CD4-positive, alpha-beta T cell treated with Interleukin-6 for 4 hours (primary cell): ENCODE measurements around the gene CMTM2.
"Not testable (repeated sequence)": the region's sequence is repeated elsewhere in the genome, so short reads cannot be mapped to it uniquely, and the experiment has no call there.

ENCODE experiments used
- DNase-seq: peaks from one replicate; pipeline ENCODE4 v3.0.0-alpha.2; 2020; ENCODE audit warnings: mixed read lengths

Gene CMTM2

DNA sequence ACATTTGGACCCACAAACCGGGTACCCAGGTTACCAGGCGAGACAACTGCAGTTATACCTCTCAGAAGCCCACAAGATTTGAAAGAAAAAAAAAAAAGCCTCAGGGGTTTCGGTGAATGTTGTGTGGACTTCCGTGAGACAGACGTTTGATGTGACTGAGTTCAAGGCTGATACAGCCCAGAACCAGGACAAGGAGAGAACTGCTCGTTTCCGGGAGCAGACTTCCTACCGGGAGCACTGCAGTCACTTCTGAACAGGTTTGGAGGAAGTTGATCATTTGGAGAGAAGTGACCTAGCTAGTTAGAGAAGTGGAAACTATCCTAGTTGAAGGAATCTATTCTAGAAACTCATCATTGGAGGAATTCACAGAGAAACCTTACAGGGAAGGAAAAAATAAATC lies 26.0 kb upstream of the CMTM2 start:
- DNase-seq = no peak

GRCh38 chr16:66554021-66554420 lies 25.2 kb upstream of the CMTM2 start:
- no peak for DNase-seq

DNA sequence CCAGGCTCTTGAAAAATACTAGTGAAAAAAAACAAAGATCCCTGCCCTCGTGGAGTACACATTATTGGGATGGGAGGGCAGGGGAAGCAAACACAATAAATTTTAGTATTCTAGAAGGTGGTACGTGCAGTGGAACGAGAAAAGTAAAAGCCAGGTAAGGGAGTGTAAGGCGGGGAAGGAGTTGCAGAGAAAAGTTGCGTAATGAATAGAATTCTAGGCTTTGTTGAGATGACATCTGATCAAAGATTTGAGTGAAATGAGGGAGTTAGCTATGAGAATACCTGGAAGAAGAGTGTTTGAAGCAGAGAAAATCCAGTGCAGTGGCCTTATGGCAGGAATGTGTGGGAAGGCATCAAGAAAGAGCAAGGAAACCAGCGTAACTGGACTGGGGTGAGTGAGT lies 24.8 kb upstream of the CMTM2 start:
- DNase-seq = no peak

GRCh38 chr16:66560107-66560506 lies 19.2 kb upstream of the CMTM2 start:
- no peak for DNase-seq

GRCh38 chr16:66561381-66562080 lies 17.7 kb upstream of the CMTM2 start:
- no peak for DNase-seq

DNA sequence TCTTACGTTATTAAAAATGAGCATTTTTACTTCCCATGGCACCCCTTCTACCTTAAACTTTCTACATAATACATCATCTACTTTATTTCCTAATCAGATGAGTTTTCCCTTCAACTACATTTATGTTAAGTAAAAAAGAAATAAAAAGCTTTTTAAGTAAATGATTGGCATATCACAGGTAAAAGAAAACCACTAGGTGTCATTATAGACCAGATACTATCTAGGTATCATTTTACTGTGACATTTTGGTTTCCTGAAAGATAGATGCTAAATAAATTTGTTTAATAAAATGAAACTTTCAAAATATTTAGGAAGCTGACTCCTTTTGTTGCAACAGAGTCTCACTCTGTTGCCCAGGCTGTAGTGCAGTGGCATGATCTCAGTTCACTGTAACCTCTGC lies 16.9 kb upstream of the CMTM2 start:
- DNase-seq = no peak

DNA sequence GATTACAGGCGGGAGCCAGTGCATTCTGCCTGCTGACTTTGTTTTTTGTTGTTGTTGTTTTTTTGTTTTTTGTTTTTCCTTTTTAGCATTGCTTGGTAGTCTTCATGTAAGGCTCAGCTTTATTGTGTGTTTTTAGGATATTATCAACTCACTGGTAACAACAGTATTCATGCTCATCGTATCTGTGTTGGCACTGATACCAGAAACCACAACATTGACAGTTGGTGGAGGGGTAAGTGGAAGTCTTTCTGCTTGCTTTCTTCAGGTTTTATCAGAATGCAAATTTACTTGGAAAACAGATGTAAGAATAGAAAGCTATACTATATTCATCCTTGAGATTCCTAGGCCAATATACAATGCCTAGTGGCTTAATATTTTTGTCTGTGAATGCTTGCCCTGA lies 16.3 kb upstream of the CMTM2 start:
- no peak for DNase-seq

GRCh38 chr16:66563574-66564334 lies 15.5 kb upstream of the CMTM2 start:
- DNase-seq = no peak

DNA sequence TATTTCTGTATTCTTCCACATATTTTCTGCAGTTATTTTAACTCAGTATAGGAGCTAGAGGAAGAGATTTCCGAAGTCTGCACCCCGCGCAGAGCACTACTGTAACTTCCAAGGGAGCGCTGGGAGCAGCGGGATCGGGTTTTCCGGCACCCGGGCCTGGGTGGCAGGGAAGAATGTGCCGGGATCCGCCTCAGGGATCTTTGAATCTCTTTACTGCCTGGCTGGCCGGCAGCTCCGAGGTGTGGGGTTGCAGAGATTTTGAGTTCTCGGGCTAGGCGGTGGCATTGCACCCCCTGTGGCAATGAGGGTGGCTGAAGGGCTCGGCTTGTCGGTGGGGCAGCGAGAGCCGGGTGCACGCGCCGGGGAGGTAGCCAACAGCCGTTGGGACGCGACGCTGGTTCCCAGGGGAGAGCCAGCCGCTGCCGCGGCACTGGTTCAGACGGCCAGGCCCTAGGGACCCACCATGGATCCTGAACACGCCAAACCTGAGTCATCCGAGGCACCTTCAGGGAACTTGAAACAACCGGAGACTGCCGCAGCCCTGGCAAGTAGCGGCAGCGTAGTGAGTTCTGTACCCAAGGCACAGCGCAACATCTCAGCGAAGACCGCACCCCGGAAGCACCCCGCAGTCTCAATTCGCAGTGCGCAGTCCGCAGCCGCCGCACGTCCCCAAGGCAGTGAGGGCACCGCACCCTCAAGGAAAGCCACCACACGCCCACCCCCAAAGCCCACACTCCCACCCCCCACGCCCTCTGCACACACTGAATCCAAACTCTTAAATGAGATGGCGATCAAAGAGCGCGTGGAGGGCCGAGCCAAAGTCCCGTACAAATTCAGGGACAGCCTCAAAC lies 13.0 kb upstream of the CMTM2 start, which contains the start of gene CMTM1:
Gene CMTM1, plus strand, starts transcription at position 389 of the 851 bp plus-strand sequence. Its CDS starts 75 bp downstream, at position 464.
- DNase-seq = no peak

- not testable (repeated sequence) for DNase-seq
These were observed 12.0 kb upstream of the CMTM2 start for GRCh38 chr16:66567270-66567669.

DNA sequence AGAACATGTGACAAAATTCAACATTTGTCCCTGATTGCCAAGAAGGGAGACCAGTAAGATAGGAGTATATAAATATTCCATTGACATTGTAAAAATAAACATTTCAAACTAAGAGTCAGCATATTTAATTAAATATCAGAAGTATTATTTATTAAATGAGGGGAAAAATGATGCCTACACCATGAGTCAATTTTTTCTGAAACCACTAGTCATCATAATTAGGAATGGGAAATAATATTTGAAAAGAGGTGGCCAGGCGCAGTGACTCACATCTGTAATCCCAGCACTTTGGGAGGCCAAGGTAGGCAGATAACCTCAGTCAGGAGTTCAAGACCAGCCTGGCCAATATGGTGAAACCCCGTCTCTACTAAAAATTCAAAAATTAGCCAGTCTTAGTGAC lies 10.9 kb upstream of the CMTM2 start:
- DNase-seq = no peak

GRCh38 chr16:66569131-66569530 lies 10.1 kb upstream of the CMTM2 start:
- no peak for DNase-seq

GRCh38 chr16:66569827-66570405 lies 9.3 kb upstream of the CMTM2 start:
- no peak for DNase-seq

DNA sequence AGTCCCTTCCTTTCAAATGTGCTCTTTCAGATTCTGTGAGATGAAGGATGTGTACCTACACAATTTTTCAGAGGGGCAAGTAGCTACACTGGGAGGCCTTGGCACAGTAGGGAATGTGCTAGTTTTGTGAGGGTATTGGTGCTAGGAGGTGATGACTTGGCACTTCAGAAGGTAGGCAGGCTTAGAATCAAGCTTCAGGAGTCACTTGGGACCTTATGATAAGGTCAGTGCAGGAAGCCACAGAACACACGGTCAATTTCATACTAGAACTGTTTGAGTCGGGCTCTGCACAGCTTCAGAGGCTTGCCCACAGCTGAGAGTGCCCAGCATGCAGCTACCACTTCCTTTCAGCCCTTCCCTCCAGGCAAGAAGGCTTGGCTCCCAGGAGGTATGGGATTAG lies 6.9 kb upstream of the CMTM2 start:
- DNase-seq = no peak

- DNase-seq = no peak
These were observed 5.2 kb upstream of the CMTM2 start for GRCh38 chr16:66574081-66574480.

DNA sequence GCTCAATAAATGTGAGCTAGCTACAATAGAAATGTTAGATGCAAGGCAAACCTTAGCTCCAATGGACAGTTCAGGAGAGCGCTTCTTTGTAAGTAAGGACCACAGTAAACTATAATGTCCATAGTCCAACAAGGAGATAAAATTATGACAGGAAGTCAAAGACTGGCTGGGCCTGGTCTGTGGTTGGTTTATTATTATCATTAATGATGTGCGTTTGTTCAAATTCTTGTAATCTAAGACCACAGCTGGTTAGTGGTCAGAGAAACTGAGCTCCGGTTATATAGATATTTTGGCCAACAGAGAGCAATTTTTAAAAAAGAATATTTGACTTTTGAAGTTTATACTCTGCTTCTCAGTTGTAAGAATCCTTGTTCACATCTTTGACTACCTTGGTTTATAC lies 4.7 kb upstream of the CMTM2 start:
- no peak for DNase-seq

DNA sequence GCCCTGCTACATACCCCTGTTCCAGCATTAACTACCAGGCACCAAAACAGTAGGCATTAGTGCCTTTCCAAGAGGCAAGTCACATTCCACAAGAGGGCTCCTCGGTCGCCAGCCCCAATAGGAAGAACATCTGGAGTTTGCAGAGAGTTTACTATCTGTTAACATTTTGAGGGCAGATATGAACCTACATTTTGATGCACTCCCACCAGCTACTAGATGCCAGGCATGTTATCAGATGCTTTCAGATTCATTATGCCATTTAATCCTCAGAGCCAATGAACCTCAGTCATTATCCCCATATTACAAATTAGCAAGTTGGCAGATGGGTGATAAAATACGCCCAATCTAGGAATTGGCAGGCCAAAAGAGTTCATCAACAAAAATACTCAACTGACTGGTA lies 4.2 kb upstream of the CMTM2 start:
- no peak for DNase-seq

DNA sequence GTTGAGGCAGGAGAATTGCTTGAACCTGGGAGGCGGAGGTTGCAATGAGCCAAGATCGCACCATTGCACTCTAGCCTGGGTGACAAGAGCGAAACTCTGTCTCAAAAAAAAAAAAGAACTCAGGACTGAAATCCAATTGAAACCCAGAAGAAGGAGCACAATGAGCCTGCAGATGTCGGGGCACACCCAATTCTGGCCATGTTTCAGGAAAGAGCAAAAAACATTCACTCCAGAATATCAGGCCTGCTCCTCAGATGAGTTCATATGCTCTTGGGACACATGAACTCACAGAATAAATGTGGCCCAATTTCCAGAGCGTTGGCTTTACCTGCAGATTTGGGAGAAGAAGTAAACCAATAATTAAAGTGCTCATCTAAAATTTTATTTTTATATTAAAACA lies 3.0 kb upstream of the CMTM2 start:
- no peak for DNase-seq

DNA sequence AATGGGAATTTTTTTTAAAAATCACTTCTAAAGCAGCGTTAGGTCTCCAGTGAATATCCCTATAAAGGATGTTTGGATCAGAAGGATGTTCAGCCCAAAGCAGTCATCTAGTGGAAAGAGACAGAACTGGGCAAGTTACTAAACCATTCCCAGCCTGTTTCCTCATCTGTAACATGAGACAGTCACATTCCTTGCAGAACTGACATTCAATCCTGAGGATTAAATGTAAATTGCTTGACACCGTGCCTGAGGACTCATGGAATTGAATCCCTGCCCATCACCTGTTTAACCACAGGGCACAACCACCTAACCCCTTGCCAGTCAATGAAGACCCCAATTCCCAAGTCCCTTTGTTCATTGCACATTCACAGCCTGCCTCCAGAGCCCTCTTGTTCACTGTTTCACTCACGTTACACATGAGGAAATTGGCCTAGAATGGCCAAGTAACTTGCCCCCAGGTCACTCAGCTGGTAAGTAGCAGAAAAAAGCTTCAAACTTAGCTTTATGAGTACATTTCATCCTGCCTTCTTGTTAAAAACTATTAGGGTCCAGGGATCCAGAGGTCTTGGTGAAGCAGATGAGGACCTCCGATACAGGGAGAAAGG lies 1.4 kb downstream of the CMTM2 start:
- no peak for DNase-seq

DNA sequence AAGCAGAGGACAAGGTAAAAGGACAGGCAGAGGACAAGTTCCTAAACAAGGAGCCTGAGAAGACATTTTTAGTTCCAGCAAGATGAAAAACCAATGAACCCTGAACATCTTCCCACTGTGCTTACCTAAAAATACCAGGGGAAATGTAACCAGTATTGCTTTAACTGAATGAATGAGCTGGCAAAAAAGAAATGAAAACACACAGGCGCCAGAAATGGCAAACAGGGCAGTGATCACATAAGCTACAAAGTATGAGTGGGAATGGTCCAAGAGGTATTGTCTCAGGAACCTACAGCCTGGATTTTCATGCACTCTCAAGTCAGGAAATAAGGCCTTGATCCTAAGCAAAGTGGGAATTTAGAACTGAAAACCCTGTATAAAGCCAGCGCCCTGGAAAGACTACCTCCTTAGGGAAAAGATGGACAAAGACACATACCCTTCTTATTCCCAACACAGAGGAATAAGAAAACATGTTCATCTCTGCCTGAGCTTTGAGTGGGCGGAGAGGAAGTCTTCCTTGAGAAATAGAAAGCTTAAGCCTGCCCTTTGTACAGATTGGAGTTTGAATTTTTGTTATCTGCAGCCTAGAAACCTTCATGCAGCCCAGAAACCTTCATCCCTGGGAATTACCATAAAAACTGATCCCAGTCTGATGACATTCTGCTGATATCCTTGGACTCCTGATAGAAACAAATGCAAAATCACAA lies 2.1 kb downstream of the CMTM2 start:
- DNase-seq = no peak

DNA sequence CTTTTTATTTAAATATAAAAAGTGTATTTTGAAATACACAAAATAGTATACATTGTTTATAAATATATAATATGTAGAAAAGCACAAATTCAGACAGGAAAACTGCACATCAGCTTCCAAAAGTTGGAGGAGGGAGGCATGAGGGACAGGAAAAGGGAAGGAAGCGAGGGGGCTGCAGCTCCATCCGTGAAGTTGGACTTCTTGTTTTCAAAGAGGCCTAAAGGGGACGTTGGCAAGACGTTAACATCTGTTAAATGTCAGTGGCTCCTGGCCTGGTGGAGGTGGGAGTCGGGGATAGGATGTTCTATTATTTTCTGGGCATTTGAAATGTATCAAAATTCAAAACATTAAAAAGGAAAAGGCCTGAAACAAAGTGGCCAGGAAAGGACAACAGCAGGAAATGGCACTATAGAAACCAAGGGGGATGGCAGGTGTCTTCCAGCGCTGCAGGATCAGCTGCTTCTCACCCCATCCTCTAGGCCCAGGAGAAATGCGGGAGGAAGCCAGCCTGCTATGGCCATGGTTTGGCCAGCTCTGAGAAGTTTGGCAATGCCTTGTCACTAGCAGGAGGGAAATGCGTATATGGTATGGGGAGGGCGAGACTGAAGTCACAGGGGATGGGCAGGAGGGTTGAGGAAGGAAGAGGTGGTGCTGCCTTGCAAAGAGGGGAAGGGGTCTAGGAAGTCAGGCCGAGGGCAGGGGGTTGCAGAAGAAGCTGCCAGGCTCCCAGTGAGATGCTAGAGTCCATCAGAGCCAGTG lies 6.4 kb downstream of the CMTM2 start:
- no peak for DNase-seq
